ENCODE data around the gene MAGI1.

- no peak for TF ChIP-seq CTCF (conservative IDR thresholded peaks at IDR 0.05 in 1 of 2, IDR thresholded peaks at IDR 0.05 in 1 of 2; ENCODE audit: low read depth in 1 of 2, low read length in 2 of 2)
- no peak for TF ChIP-seq EZH2 (IDR thresholded peaks at IDR 0.05; ENCODE audit: low read length, missing control alignments)
These were observed 415.4 kb downstream of the MAGI1 start for GRCh38 chr3:65623362-65623761.
